SU-DHL-6 (cell line): Measurements from ENCODE around the gene ATP11C.

Experiments used
- EZH2phosphoT487 ChIP-seq: fragments of 200-600 bp; sonication (generic), shearing (Covaris generic); conservative IDR thresholded peaks from 2 replicates; pipeline ENCODE4 v1.6.1; 2018; ENCODE audit warnings: mild to moderate bottlenecking, antibody characterized with exemption, low read length, moderate library complexity, mixed read lengths
- TF ChIP-seq, protein P1 (sequence below): fragments of 200-600 bp; sonication (generic); IDR thresholded peaks from one replicate; pipeline ENCODE4 v1.5.1; 2017; ENCODE audit warnings: antibody characterized with exemption, mild to moderate bottlenecking, low read length, moderate library complexity; ENCODE audit not compliant: insufficient read depth, poor library complexity, severe bottlenecking

DNA sequence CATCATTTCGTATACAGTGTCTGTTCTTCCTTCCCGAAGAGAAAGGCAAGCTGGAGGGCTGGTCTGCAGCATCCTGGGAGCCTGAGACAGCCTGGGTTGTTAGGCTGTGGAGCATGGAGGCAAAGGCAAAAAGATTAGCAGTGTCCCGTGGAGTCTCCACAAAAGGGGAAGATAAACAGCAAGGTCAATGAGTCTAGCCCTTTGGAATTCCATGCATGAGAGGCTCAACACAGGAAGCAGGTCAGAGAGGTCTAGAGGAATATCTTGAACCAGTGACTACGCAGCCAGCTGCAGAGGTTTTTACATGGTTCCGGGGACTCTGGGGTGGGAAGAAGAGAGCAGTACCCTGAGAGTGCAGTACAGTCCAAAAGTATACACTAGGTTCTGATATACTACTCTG lies 212.7 kb downstream of the ATP11C start:
- TF ChIP-seq, protein P1, sequence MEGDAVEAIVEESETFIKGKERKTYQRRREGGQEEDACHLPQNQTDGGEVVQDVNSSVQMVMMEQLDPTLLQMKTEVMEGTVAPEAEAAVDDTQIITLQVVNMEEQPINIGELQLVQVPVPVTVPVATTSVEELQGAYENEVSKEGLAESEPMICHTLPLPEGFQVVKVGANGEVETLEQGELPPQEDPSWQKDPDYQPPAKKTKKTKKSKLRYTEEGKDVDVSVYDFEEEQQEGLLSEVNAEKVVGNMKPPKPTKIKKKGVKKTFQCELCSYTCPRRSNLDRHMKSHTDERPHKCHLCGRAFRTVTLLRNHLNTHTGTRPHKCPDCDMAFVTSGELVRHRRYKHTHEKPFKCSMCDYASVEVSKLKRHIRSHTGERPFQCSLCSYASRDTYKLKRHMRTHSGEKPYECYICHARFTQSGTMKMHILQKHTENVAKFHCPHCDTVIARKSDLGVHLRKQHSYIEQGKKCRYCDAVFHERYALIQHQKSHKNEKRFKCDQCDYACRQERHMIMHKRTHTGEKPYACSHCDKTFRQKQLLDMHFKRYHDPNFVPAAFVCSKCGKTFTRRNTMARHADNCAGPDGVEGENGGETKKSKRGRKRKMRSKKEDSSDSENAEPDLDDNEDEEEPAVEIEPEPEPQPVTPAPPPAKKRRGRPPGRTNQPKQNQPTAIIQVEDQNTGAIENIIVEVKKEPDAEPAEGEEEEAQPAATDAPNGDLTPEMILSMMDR = no peak
- no peak for TF ChIP-seq EZH2phosphoT487
